HepG2 (cell line): Measurements from ENCODE around the gene NOA1. TPM values are rescaled to one million over a fixed set of nuclear protein-coding genes. Genes with fewer than 3 reads are reported as not detected.

Experiments
- ARID3A ChIP-seq: IDR thresholded peaks from 2 replicates; pipeline ENCODE4 v1.6.1; 2012; ENCODE audit warnings: low read depth, low read length, improper control_type of control experiment
- ATM ChIP-seq: fragments of 450-650 bp; IDR thresholded peaks from 2 replicates; pipeline ENCODE4 v1.7.1; 2017; ENCODE audit warnings: mild to moderate bottlenecking, borderline replicate concordance
- DBP ChIP-seq: sonication (generic); formaldehyde crosslinking; IDR thresholded peaks from 2 replicates; pipeline ENCODE4 v1.4.0; 2020; ENCODE audit warnings: missing genetic modification reagents; ENCODE audit errors: not compliant biosample characterization
- FOXK1 ChIP-seq: sonication (generic); formaldehyde crosslinking; IDR thresholded peaks from 2 replicates; pipeline ENCODE4 v1.4.0; 2020; ENCODE audit warnings: low read depth, missing genetic modification reagents, borderline replicate concordance
- HMG20A ChIP-seq: IDR thresholded peaks from 2 replicates; pipeline ENCODE4 v1.6.1; 2016; ENCODE audit warnings: borderline replicate concordance
- JARID2 ChIP-seq: sonication (generic); formaldehyde crosslinking; IDR thresholded peaks from 2 replicates; pipeline ENCODE4 v1.8.1; 2023; ENCODE audit warnings: missing genetic modification reagents, inconsistent platforms; ENCODE audit not compliant: insufficient replicate concordance
- NPAS2 ChIP-seq: sonication (generic); formaldehyde crosslinking; IDR thresholded peaks from 2 replicates; pipeline ENCODE4 v1.8.0; 2022; ENCODE audit warnings: mild to moderate bottlenecking, missing genetic modification reagents, borderline replicate concordance
- NR2F1 ChIP-seq, 2 experiments: fragments of 450-650 bp in 1 of 2; formaldehyde crosslinking in 1 of 2; IDR thresholded peaks; 2 replicates each; pipeline versions ENCODE4 v1.5.0 to v1.6.1; 2016 to 2020; ENCODE audit warnings: mild to moderate bottlenecking in 1 of 2, missing compliant biosample characterization in 1 of 2, missing genetic modification reagents in 1 of 2, moderate library complexity in 1 of 2
- THRA ChIP-seq: sonication (generic); formaldehyde crosslinking; IDR thresholded peaks from 2 replicates; pipeline ENCODE4 v1.4.0; 2020; ENCODE audit warnings: missing genetic modification reagents, borderline replicate concordance
- TIGD3 ChIP-seq: sonication (generic); formaldehyde crosslinking; IDR thresholded peaks from 2 replicates; pipeline ENCODE4 v1.5.1; 2020; ENCODE audit warnings: mild to moderate bottlenecking, missing genetic modification reagents, borderline replicate concordance
- TOPORS ChIP-seq: sonication (generic); formaldehyde crosslinking; IDR thresholded peaks from 2 replicates; pipeline ENCODE4 v1.8.0; 2023; ENCODE audit warnings: mild to moderate bottlenecking, missing genetic modification reagents
- ZBTB7B ChIP-seq: sonication (generic); formaldehyde crosslinking; IDR thresholded peaks from 2 replicates; pipeline ENCODE4 v1.4.0; 2020; ENCODE audit warnings: missing genetic modification reagents
- ZNF562 ChIP-seq: sonication (generic); formaldehyde crosslinking; IDR thresholded peaks from 2 replicates; pipeline ENCODE4 v1.8.0; 2022; ENCODE audit warnings: missing genetic modification reagents, borderline replicate concordance
- ZNF614 ChIP-seq: IDR thresholded peaks from 2 replicates; pipeline ENCODE4 v1.6.1; 2018; ENCODE audit warnings: missing biosample characterization, missing genetic modification reagents, inconsistent platforms, borderline replicate concordance
- ZNF691 ChIP-seq: sonication (generic); formaldehyde crosslinking; IDR thresholded peaks from 2 replicates; pipeline ENCODE4 v1.4.0; 2020; ENCODE audit warnings: missing genetic modification reagents, low read depth, mild to moderate bottlenecking, borderline replicate concordance
- ZNF766 ChIP-seq: sonication (generic); formaldehyde crosslinking; IDR thresholded peaks from 2 replicates; pipeline ENCODE4 v1.5.0; 2020; ENCODE audit warnings: missing genetic modification reagents, borderline replicate concordance
- polyA plus RNA-seq, 8 experiments: library from polyadenylated mRNA; depleted of rRNA in 3 of 8; stranded (reverse) in 7 of 8; unstranded in 1 of 8; fragments of >200 nt; fragmentation: Illumina TruSeq in 4 of 8; extraction: Trizol in 4 of 8; gene quantifications; 2 replicates each; pipeline versions ENCODE4 v1.2.1 to v1.2.3, GENCODE V29; 2011 to 2016; ENCODE audit warnings: low read depth in 4 of 8, missing spikeins in 1 of 8, mixed read lengths in 1 of 8; ENCODE audit not compliant: insufficient read depth in 1 of 8
- total RNA-seq, 5 experiments: library from RNA; depleted of rRNA; stranded (reverse); fragments of >200 nt; fragmentation: Illumina TruSeq; extraction: Trizol; gene quantifications; 2 replicates each; pipeline ENCODE4 v1.2.3, GENCODE V29; 2016; ENCODE audit warnings: low read depth in 1 of 5
- TF ChIP-seq, protein P1 (sequence below): sonication (generic); formaldehyde crosslinking; IDR thresholded peaks from 2 replicates; pipeline ENCODE4 v1.8.1; 2023; ENCODE audit warnings: mild to moderate bottlenecking, inconsistent platforms, moderate library complexity, missing genetic modification reagents, borderline replicate concordance
- TF ChIP-seq, protein P2 (sequence below): sonication (generic); formaldehyde crosslinking; IDR thresholded peaks from 2 replicates; pipeline ENCODE4 v1.5.0; 2020; ENCODE audit warnings: mild to moderate bottlenecking, low read depth, missing genetic modification reagents, borderline replicate concordance
- TF ChIP-seq, protein P3 (sequence below): IDR thresholded peaks from 2 replicates; pipeline ENCODE4 v1.6.1; 2016

NOA1 gene
- total and polyA plus RNA-seq, 2 of the 13 experiments (the other 11 are each of a cell fraction or from before 2014, with no cell fraction given): 17.3 to 19.0 TPM

DNA sequence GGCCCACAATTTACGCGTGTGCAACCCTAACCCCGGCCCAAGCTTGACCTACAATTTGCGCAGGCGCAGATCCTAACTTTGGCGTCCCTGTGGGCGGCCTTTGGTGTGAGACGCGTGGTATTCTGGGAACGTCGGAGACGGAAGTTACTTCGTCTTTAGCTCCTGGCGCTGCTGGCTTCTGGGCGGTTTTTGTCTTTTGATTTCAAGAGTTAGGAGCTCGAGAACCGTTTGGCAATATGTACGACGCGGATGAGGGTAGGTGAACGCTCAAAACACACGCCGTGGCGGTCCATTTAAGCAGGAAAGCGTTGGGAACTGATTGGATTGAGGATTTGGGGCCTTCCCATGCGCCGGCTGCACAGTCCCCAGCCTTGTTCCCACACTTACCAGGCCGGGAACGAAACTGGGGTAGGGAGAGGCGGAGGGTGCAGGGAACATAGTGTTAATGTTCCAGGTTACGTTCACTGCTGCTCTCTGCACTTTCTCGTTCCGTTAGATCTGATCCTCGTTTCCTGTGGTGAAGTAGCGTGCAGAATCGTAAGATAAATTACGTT lies 1.4 kb upstream of the NOA1 start, which contains the start of gene POLR2B (continued):
- TF ChIP-seq ARID3A: no peak; the same call in 1 of the 2 replicates
- no peak for TF ChIP-seq ZBTB7B (CRISPR knock-in tag)
- TF ChIP-seq, protein P1, sequence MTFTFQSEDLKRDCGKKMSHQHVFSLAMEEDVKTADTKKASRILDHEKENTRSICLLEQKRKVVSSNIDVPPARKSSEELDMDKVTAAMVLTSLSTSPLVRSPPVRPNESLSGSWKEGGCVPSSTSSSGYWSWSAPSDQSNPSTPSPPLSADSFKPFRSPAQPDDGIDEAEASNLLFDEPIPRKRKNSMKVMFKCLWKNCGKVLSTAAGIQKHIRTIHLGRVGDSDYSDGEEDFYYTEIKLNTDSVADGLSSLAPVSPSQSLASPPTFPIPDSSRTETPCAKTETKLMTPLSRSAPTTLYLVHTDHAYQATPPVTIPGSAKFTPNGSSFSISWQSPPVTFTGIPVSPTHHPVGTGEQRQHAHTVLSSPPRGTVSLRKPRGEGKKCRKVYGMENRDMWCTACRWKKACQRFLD: no peak
- 0 out of 2 replicates have a peak, but pooled peaks have one; percentile 41 for TF ChIP-seq THRA
- no peak for TF ChIP-seq DBP (CRISPR knock-in tag)
- TF ChIP-seq ZNF691 (CRISPR knock-in tag): peak; percentile 63; the same call in 1 of the 2 replicates
- TF ChIP-seq ZNF562: no peak
- TF ChIP-seq TIGD3 (CRISPR knock-in tag): no peak
- TF ChIP-seq NPAS2 (CRISPR knock-in tag): no peak
- TF ChIP-seq FOXK1: no peak
- no peak for TF ChIP-seq ATM
- no peak for TF ChIP-seq TOPORS (CRISPR knock-in tag)
- TF ChIP-seq, protein P2, sequence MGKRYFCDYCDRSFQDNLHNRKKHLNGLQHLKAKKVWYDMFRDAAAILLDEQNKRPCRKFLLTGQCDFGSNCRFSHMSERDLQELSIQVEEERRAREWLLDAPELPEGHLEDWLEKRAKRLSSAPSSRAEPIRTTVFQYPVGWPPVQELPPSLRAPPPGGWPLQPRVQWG (CRISPR knock-in tag): no peak
- TF ChIP-seq HMG20A (CRISPR knock-in tag): no peak
- TF ChIP-seq ZNF614 (CRISPR knock-in tag): no peak
- no peak for TF ChIP-seq JARID2 (CRISPR knock-in tag)
- no peak for TF ChIP-seq ZNF766
- TF ChIP-seq, protein P3, sequence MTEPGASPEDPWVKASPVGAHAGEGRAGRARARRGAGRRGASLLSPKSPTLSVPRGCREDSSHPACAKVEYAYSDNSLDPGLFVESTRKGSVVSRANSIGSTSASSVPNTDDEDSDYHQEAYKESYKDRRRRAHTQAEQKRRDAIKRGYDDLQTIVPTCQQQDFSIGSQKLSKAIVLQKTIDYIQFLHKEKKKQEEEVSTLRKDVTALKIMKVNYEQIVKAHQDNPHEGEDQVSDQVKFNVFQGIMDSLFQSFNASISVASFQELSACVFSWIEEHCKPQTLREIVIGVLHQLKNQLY (CRISPR knock-in tag): no peak
- peak in 1 of 2 experiments; percentile 27; a peak in 1 of 4 replicates for TF ChIP-seq NR2F1 (CRISPR knock-in tag; IDR thresholded peaks at IDR 0.05)
